Right kidney (tissue), 1 donor: ENCODE measurements around the gene NPAS2.

Experiments
- DNase-seq: peaks from one replicate; pipeline ENCODE4 v3.0.0-alpha.2; 2016

Gene NPAS2

DNA sequence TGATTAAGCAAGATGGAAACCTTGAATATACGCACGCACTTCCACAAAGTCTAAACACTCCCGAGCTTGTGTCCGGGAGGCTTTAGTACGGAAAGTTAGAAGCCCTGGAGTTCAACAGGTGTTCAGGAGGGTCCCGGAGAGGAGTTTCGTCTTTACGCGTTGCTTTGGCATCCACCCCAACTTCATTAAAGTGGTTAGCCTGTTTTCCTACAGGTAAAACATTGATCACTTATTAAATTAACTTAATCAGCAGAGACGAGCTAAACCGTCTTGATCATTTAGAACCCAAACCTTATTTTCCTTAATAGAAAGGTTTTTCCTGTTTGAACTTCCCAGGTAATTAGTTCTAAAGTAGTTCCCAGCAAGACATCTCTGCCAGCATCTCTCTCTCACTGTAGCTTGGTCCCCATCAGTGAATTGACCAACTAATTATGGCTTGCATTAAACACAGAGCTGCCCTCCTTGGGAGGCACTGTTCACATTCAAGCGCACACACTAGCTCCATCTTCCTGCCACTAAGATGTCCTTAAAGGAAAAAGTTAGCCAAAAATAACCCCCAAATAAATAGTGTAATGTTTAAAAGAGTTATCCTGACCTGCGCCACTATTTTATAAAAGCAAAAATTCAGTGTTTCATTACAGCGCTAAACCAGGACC, 1.4 kb downstream of the NPAS2 start:
- peak; percentile 35 for DNase-seq

GRCh38 chr2:100821911-100822265, 1.9 kb downstream of the NPAS2 start:
- no peak for DNase-seq

- no peak for DNase-seq
Observed at GRCh38 chr2:100822587-100823248, 2.8 kb downstream of the NPAS2 start.

GRCh38 chr2:100823665-100824438, 3.9 kb downstream of the NPAS2 start:
- no peak for DNase-seq

DNA sequence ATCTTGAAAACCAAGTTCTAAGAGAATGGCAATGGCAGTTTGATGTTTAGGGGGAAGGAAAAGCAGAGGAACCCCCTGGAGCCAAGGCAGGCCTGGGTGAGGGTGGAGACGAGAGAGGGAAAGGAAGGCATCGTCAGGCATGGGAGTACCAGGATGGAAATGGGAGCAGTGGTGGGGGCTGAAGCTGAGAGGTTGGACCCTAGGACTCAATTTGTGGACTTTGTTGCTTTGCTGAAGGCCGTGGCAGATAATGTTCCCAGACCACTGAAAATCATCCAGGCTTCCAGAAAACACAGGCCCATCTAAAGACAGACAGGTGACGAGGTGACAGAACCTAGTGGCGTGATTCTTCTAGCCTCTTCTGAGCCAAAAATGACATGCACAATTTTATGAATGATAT, 4.9 kb downstream of the NPAS2 start:
- DNase-seq, result no peak

- DNase-seq, result no peak
Observed at GRCh38 chr2:100826494-100826893, 6.6 kb downstream of the NPAS2 start.

- no peak for DNase-seq
Observed at GRCh38 chr2:100831158-100831750, 11.3 kb downstream of the NPAS2 start.

GRCh38 chr2:100831831-100832230, 11.9 kb downstream of the NPAS2 start:
- no peak for DNase-seq

GRCh38 chr2:100832885-100833284, 12.9 kb downstream of the NPAS2 start:
- DNase-seq, result no peak

DNA sequence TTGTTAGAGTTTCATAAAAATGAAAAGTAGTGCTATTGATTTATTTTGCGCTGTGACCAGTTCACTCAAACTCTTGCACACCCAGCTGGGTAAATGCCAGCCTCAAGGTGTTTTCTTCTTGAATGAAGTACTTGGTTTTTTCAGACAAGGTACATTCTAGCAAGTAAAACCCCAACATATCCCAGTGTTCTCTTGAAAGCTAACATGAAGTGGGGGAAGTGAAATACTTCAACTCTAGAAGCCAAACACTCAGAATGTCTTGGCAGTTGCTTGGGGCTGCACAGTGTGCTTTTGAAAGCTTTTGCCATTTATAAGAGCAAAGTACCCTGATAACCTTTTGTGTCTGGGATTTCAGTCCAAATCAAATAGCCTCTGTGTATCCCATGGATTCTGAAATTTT, 13.4 kb downstream of the NPAS2 start:
- no peak for DNase-seq

DNA sequence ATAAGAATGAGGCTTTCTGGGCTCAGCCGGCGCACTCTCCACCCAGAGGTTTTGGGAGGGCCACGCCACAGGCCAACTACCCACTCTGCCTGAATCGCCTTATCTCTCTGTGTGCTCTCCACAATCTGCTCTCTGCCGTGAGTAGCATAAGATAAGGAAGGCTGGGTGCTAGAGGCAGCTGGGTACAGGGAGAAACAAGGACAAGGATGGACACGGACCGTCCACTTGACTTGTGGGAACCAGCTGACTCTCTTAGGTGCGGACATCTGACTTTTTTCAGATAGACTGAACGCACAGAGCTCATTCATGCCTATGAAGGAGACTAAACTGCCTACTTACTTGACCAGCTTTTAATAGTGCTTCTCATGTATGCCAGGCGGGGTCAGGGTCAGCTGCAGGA, 14.3 kb downstream of the NPAS2 start:
- no peak for DNase-seq

DNA sequence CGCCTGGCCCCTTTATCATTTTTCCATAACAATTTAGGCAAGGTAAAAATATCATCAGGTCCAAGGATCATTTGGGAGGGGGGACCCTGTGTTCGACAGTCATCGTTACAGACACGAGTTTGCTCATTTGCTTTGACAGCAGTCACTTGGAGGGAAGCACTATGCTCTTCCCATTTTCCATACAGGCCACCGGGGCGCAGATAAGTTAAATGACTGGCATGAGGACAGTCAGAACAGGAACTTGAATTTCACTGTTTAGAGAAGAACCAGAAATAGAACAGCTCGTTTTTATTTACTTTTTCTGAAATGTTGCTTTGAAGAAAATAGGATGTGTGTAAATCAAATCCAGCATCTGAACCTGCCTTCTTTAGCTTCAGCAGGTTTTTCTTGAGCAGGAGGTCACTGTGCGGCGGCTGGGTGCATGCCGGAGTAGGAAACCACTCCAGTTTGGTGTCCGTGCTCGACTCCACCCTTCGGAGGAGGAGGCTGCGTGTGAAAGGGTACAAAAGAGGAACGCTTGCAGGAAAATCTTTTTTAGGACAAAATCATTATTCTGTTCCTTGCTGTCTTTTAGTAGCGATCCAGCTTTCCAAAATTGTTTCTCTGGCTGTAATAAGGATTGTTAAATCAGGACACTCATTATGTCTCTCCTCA, 15.2 kb downstream of the NPAS2 start:
- DNase-seq, result no peak

DNA sequence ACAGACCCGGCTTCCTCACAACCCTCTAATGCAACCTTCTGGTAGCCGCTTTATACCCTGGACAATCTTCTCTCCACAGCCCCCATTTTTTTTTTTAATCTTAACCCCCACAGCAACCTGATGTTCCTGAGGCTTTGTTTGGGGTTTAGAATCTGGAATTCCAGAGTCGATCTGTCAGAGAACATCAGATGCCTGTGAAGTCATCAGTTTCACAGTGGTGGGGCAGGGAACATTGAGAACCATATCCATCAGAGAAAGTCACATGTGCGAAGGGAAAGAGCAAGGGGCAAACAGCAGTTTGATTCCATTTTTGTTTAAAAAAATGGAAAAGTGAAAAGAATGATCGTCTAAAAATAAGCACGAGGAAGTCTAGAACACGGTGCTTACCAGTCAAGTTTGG, 20.6 kb downstream of the NPAS2 start:
- DNase-seq, result no peak

DNA sequence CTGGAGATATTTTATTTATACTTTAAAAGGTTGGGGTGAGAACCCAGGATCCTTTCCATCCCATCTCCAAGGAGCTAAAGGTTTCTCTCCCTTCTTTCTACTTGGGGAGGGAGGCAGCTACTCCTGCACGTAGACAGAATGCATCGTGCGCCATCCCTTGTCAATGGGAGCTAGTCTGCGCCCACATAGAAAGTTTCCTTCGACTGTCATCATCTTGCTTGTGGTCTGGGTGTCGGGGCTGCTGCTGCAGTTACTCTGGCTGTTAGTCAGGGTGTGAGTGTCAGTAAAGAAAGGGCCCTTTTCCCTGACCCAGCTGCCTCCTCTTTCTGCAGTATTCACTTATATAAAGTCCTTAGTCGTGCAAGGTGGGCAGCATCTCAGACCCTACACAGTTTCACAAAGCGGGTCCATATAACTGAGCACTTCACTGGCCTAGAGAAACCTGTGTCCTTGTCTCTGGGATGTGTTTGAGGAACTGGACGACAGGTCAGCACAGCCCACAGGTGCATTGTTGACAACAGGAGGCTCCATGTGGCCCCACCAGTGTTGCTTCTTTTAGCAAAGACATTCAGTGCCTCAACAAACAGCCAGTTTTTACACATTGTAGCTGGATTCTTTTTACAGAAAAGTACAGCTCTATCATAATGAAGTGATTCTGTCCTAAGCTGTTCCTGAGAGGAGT, 22.4 kb downstream of the NPAS2 start:
- DNase-seq, result no peak

DNA sequence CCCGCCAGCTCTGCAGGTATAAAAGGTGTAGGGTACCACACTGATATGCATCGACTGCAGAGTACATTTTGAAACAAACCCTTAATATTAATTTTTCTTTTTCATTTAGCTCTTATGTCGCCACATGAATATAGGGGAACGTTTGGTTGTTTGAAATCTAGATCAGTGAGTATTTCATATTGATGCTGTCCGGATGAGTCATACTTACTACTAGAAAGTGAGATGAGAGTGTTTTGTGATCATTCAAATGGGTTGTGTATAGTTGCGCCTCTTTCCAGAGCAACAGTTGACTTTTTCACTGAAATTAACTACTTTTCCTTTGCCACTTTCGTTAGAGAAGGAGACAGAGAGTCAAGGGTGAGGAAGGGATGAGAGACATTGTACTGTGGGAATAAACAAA, 24.6 kb downstream of the NPAS2 start:
- DNase-seq, result no peak

GRCh38 chr2:100845141-100845991, 25.4 kb downstream of the NPAS2 start:
- DNase-seq, result no peak

DNA sequence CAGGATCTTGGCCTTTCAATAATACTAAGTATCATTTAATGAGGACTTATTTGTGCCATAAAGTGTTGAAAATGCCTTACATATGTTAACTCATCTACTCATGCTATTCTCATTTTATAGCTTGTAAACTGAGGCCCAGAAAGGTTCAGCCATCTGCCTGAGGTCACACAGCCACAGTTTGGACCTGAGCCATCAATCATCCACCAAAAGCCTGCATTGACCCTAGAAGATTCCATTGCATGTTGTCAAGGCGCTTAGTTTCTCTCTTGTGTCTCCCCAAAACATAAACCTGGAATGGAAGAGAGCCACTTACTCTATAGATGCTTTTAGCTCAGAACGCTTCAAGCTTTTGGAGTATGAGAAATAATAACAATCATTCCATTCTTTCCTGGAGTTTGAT, 26.8 kb downstream of the NPAS2 start:
- DNase-seq, result no peak

- DNase-seq, result no peak
Observed at GRCh38 chr2:100852447-100852846, 32.5 kb downstream of the NPAS2 start.

GRCh38 chr2:100852999-100853908, 33.3 kb downstream of the NPAS2 start:
- DNase-seq, result no peak
